Mesenchymal stem cell (in vitro differentiated cells and primary cell): Measurements from ENCODE around the gene STOML2.

Experiments used
- DNase-seq: peaks from one replicate; pipeline ENCODE4 v3.0.0-alpha.2; 2013
- H2AFZ ChIP-seq: one replicate; pipeline ENCODE4 v1.6.1; 2013; ENCODE audit warnings: low read depth, mild to moderate bottlenecking, control low read depth, inconsistent platforms, low read length, moderate library complexity
- H2AK5ac ChIP-seq: 2 replicates; pipeline ENCODE4 v1.6.1; 2013; ENCODE audit warnings: low read length, moderate library complexity, mild to moderate bottlenecking, inconsistent platforms; ENCODE audit not compliant: severe bottlenecking
- H2BK120ac ChIP-seq: one replicate; pipeline ENCODE4 v1.6.1; 2013; ENCODE audit warnings: low read depth, mild to moderate bottlenecking, inconsistent platforms, low read length, moderate library complexity
- H2BK12ac ChIP-seq, 2 experiments: one replicate each; pipeline ENCODE4 v1.6.1; 2013; ENCODE audit warnings: inconsistent platforms in 2 of 2, low read length in 2 of 2, mild to moderate bottlenecking in 2 of 2, moderate library complexity in 2 of 2, control low read depth in 1 of 2
- H2BK15ac ChIP-seq: one replicate; pipeline ENCODE4 v1.6.1; 2013; ENCODE audit warnings: mild to moderate bottlenecking, low read depth, inconsistent platforms; ENCODE audit not compliant: poor library complexity, severe bottlenecking
- H2BK5ac ChIP-seq: 2 replicates; pipeline ENCODE4 v1.6.1; 2013; ENCODE audit warnings: low read depth, mild to moderate bottlenecking, low read length, control low read depth, inconsistent platforms; ENCODE audit not compliant: poor library complexity, severe bottlenecking
- H3K14ac ChIP-seq, 2 experiments: one replicate each; pipeline ENCODE4 v1.6.1; 2013; ENCODE audit warnings: inconsistent platforms in 2 of 2, low read length in 2 of 2, control low read depth in 1 of 2, mild to moderate bottlenecking in 1 of 2, moderate library complexity in 1 of 2
- H3K18ac ChIP-seq, 2 experiments: one replicate each; pipeline ENCODE4 v1.6.1; 2013; ENCODE audit warnings: inconsistent platforms in 2 of 2, low read length in 2 of 2, control low read depth in 1 of 2, low read depth in 1 of 2, mild to moderate bottlenecking in 1 of 2
- H3K23ac ChIP-seq, 2 experiments: one replicate each; pipeline ENCODE4 v1.6.1; 2013; ENCODE audit warnings: inconsistent platforms in 2 of 2, low read length in 2 of 2, mild to moderate bottlenecking in 2 of 2, moderate library complexity in 2 of 2, control low read depth in 1 of 2
- H3K27ac ChIP-seq: 2 replicates; pipeline ENCODE4 v1.5.1; 2013; ENCODE audit warnings: mild to moderate bottlenecking, moderate library complexity, low read length, control low read depth, inconsistent platforms; ENCODE audit not compliant: poor library complexity, severe bottlenecking
- H3K27me3 ChIP-seq, 2 experiments: 2 replicates each; pipeline versions ENCODE4 v1.6.1 to v1.7.0; 2013; ENCODE audit warnings: low read length in 2 of 2, mild to moderate bottlenecking in 2 of 2, moderate library complexity in 2 of 2, control low read depth in 1 of 2, inconsistent platforms in 1 of 2; ENCODE audit not compliant: control insufficient read depth in 1 of 2, insufficient read depth in 1 of 2
- H3K36me3 ChIP-seq, 2 experiments: 2 replicates each; pipeline versions ENCODE4 v1.6.1 to v1.7.0; 2013; ENCODE audit warnings: low read length in 2 of 2, control low read depth in 1 of 2, inconsistent platforms in 1 of 2, low read depth in 1 of 2, mild to moderate bottlenecking in 1 of 2; ENCODE audit not compliant: insufficient read depth in 2 of 2, control insufficient read depth in 1 of 2
- H3K4ac ChIP-seq, 2 experiments: one replicate each; pipeline ENCODE4 v1.6.1; 2013; ENCODE audit warnings: inconsistent platforms in 2 of 2, low read length in 2 of 2, mild to moderate bottlenecking in 2 of 2, moderate library complexity in 2 of 2, control low read depth in 1 of 2, low read depth in 1 of 2
- H3K4me1 ChIP-seq: 2 replicates; pipeline ENCODE4 v1.6.1; 2013; ENCODE audit warnings: low read depth, low read length, control low read depth; ENCODE audit not compliant: control insufficient read depth, insufficient read depth
- H3K4me2 ChIP-seq: 2 replicates; pipeline ENCODE4 v1.6.1; 2013; ENCODE audit warnings: low read length, mild to moderate bottlenecking, inconsistent platforms; ENCODE audit not compliant: poor library complexity, severe bottlenecking
- H3K4me3 ChIP-seq, 2 experiments: 2 replicates each; pipeline versions ENCODE4 v1.5.1 to v1.7.0; 2013; ENCODE audit warnings: low read length in 2 of 2, mild to moderate bottlenecking in 2 of 2, control low read depth in 1 of 2, low read depth in 1 of 2; ENCODE audit not compliant: insufficient read depth in 1 of 2
- H3K79me1 ChIP-seq: replicated peaks from 2 replicates; pipeline ENCODE4 v1.6.1; 2013; ENCODE audit warnings: mild to moderate bottlenecking, control low read depth, low read length, inconsistent platforms; ENCODE audit not compliant: poor library complexity, severe bottlenecking
- H3K9ac ChIP-seq: 2 replicates; pipeline ENCODE4 v1.7.0; 2013; ENCODE audit warnings: mild to moderate bottlenecking, low read length, moderate library complexity
- H3K9me3 ChIP-seq: 2 replicates; pipeline ENCODE4 v1.7.0; 2013; ENCODE audit warnings: mild to moderate bottlenecking, low read length; ENCODE audit not compliant: control insufficient read depth
- H4K8ac ChIP-seq: one replicate; pipeline ENCODE4 v1.6.1; 2013; ENCODE audit warnings: inconsistent platforms, mild to moderate bottlenecking, low read length, moderate library complexity
- H4K91ac ChIP-seq: one replicate; pipeline ENCODE4 v1.6.1; 2013; ENCODE audit warnings: mild to moderate bottlenecking, low read length, inconsistent platforms
- WGBS: methylation state at CpG from one replicate; pipeline ENCODE4 v1.1.7; 2013; ENCODE audit warnings: mixed read lengths; 5-methylcytosine and 5-hydroxymethylcytosine counted together

STOML2 gene

DNA sequence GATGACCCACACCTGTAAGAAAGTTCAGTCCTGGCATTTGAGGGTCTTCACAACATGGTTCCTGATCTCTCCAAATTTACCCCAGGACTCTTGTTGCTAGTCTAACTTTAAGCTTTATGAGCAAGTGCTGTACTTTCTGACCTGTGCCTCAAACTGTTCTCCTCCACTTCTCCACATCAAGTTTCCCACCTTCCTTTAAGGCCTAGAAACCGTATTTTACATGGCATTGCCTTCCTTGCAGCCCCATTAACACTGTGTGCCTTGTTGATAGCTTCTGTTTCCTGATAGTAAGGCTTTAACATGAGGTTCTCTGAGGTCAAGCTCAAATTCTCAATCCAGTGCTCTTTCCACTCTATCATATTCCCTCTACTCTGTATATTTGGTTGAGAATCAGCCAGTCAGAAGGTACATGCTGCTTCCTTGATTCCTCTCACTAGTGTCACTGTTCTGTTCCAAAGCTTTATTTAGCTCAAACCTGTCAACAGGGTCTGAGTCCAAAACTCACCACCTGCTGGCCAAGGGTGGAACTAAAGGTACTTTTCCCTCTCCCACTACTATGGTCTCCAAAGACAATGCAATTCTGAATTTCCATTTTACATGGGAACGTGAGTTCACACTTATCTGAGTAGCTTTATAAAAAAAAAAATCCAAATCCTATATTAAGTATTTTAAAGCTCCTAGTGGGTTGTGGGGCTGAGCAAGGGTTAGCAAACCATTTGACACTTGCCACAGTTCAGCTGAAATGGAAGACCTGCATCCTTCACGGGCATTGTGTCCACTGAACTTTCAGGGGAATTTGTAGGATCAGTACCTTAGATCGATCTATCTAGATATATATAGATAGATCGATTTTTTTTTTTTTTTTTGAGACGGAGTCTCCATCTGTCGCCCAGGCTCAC is 51.6 kb downstream of the STOML2 start:
- Histone ChIP-seq H2BK15ac (no peak overlapping the region), H3K4me2 (no peak overlapping the region), H3K18ac (no peak overlapping the region), H2AFZ (no peak overlapping the region), H3K4me3 (no peak overlapping the region), H2BK120ac (no peak overlapping the region), H3K14ac (no peak overlapping the region), H3K9me3 (no peaks in the 10 kb centered on the region), H3K4ac (no peak overlapping the region), H3K79me1 (peaks cover 18% of the 10 kb centered on the region), H3K27me3 (no peaks in the 10 kb centered on the region), H3K9ac (peak overlapping the region; percentile 9), H2AK5ac (no peak overlapping the region), H3K36me3 (peaks cover 43 to 85% of the 10 kb centered on the region in 2 experiments), H3K27ac (no peak overlapping the region), H4K91ac (no peak overlapping the region), H3K4me1 (no peaks in the 10 kb centered on the region), H2BK5ac (no peak overlapping the region), H4K8ac (no peak overlapping the region), H2BK12ac (no peak overlapping the region), H3K23ac (no peak overlapping the region)
- DNase-seq = peak; percentile 69
- 98% methylated on average over 5 of the region's 7 CpGs for WGBS
